ENCODE results near the gene SMARCA4. TPM values are rescaled to one million over a fixed set of nuclear protein-coding genes. Genes with fewer than 3 reads are reported as not detected.

SMARCA4 gene
- polyA plus RNA-seq, 1 experiment = 41.6 TPM

GRCh38 chr19:10979951-10980381 is 19.1 kb downstream of the SMARCA4 start:
- no peak for DNase-seq (ENCODE audit: low read depth, low spot score)
- TF ChIP-seq CTCF (IDR thresholded peaks at IDR 0.05; ENCODE audit: low read depth, low read length) = no peak

GRCh38 chr19:10981252-10981895 is 20.5 kb downstream of the SMARCA4 start:
- TF ChIP-seq CTCF (IDR thresholded peaks at IDR 0.05; ENCODE audit: low read depth, low read length) = no peak
- Histone ChIP-seq H3K27me3 (ENCODE audit: control insufficient read depth, insufficient read depth, low read length) (no peaks in the 10 kb centered on the region), H3K9me3 (ENCODE audit: control insufficient read depth, insufficient read depth, low read length) (no peaks in the 10 kb centered on the region; the same call in 1 of the 2 replicates), H3K4me3 (ENCODE audit: low read depth, low read length) (no peak overlapping the region), H3K27ac (ENCODE audit: low read depth, low read length) (peak overlapping the region; percentile 31)
- ChIA-PET CTCF (interaction anchor here (2.4 kb wide), 1 partner anchor 45 kb away, joined by 12 read pairs; no protein-coding TSS in a partner anchor), POLR2A (no interaction called here)
- DNase-seq (ENCODE audit: low read depth, low spot score) = peak; percentile 41

More at GRCh38 chr19:10979951-10980381, 19.1 kb downstream of the SMARCA4 start:
- H3K4me3 ChIP-seq (ENCODE audit: low read depth, low read length) = no peak overlapping the region
- H3K9me3 ChIP-seq (ENCODE audit: control insufficient read depth, insufficient read depth, low read length) = no peaks in the 10 kb centered on the region; the same call in 1 of the 2 replicates
- ChIA-PET CTCF (interaction anchor here (1.7 to 2.4 kb wide), 2 partner anchors 38 to 44 kb away, joined by 5 to 12 read pairs; no protein-coding TSS in a partner anchor), POLR2A (no interaction called here)
- H3K27ac ChIP-seq (ENCODE audit: low read depth, low read length) = no peak overlapping the region
- no peaks in the 10 kb centered on the region for H3K27me3 ChIP-seq (ENCODE audit: control insufficient read depth, insufficient read depth, low read length)

- TF ChIP-seq CTCF (IDR thresholded peaks at IDR 0.05; ENCODE audit: low read depth, low read length) = no peak
- no peak overlapping the region for H3K4me3 ChIP-seq (ENCODE audit: low read depth, low read length)
- POLR2A ChIA-PET = no interaction called here
- no peak overlapping the region for H3K27ac ChIP-seq (ENCODE audit: low read depth, low read length)
- H3K27me3 ChIP-seq (ENCODE audit: control insufficient read depth, insufficient read depth, low read length) = no peaks in the 10 kb centered on the region
- no peaks in the 10 kb centered on the region; the same call in 1 of the 2 replicates for H3K9me3 ChIP-seq (ENCODE audit: control insufficient read depth, insufficient read depth, low read length)
- no peak for DNase-seq (ENCODE audit: low read depth, low spot score)
- CTCF ChIA-PET = no interaction called here
These were observed 22.2 kb downstream of the SMARCA4 start for GRCh38 chr19:10983026-10983425.

GRCh38 chr19:10984166-10984735 is 23.4 kb downstream of the SMARCA4 start:
- Histone ChIP-seq H3K9me3 (ENCODE audit: control insufficient read depth, insufficient read depth, low read length) (no peaks in the 10 kb centered on the region; the same call in 1 of the 2 replicates), H3K27ac (ENCODE audit: low read depth, low read length) (no peak overlapping the region), H3K27me3 (ENCODE audit: control insufficient read depth, insufficient read depth, low read length) (no peaks in the 10 kb centered on the region), H3K4me3 (ENCODE audit: low read depth, low read length) (no peak overlapping the region)
- ChIA-PET POLR2A (no interaction called here), CTCF (no interaction called here)
- TF ChIP-seq CTCF (IDR thresholded peaks at IDR 0.05; ENCODE audit: low read depth, low read length) = no peak
- DNase-seq (ENCODE audit: low read depth, low spot score) = no peak

- POLR2A ChIA-PET = no interaction called here
- CTCF ChIA-PET = no interaction called here
- no peak overlapping the region for H3K27ac ChIP-seq (ENCODE audit: low read depth, low read length)
- H3K9me3 ChIP-seq (ENCODE audit: control insufficient read depth, insufficient read depth, low read length) = no peaks in the 10 kb centered on the region; the same call in 1 of the 2 replicates
- no peak for TF ChIP-seq CTCF (IDR thresholded peaks at IDR 0.05; ENCODE audit: low read depth, low read length)
- no peak for DNase-seq (ENCODE audit: low read depth, low spot score)
- no peaks in the 10 kb centered on the region for H3K27me3 ChIP-seq (ENCODE audit: control insufficient read depth, insufficient read depth, low read length)
- no peak overlapping the region for H3K4me3 ChIP-seq (ENCODE audit: low read depth, low read length)
These were observed 24.7 kb downstream of the SMARCA4 start for GRCh38 chr19:10985502-10985901.

Data from AG04450 (cell line).